ENCODE data around the gene AMELX.

DNA sequence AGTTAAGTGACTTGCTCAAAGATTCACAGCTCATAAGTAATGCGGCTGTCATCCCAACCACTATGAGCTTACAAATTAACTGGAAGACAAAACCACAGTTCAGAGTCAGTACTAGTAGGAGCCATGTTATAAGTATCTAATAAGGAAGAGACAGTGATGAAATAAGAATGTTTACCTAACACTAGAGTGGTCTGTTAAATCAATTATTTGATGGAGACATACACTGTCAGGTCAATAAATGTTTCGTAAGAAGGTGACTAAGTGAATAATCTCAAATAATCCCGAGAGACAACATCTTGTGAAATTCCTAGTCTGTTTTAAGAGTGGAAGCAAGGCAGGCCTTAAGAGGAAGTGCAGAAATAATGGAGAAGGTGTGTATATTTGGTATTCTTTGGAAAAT is 25.8 kb upstream of the AMELX start:
- TF ChIP-seq EZH2 (IDR thresholded peaks at IDR 0.05; ENCODE audit: insufficient read depth, poor library complexity, severe bottlenecking) (no peak), EZH2phosphoT487 (IDR thresholded peaks at IDR 0.05; ENCODE audit: insufficient read depth, low read depth) (no peak)

Measured in GM23248 (cell line).